Fibroblast of lung (primary cell): Measurements from ENCODE around the gene ZNF266. TPM values are rescaled to one million over a fixed set of nuclear protein-coding genes. Genes with fewer than 3 reads are reported as not detected.
A peak's percentile ranks its signal among the peaks of the same experiment; 100 is the strongest.

Experiments used
- DNase-seq, 2 donors: peaks; one replicate each; pipeline versions ENCODE4 v3.0.0 to v3.0.0-alpha.2; 2010; ENCODE audit warnings: low read depth in 2 of 2
- H2AFZ ChIP-seq: 2 replicates; pipeline ENCODE4 v1.5.1; 2012; ENCODE audit warnings: low read length, control low read depth, inconsistent platforms
- H3K27ac ChIP-seq: 2 replicates; pipeline ENCODE4 v1.5.1; 2011; ENCODE audit warnings: low read length, control low read depth; ENCODE audit not compliant: insufficient read depth
- H3K27me3 ChIP-seq: 2 replicates; pipeline ENCODE4 v1.5.1; 2011; ENCODE audit warnings: mild to moderate bottlenecking, low read length; ENCODE audit not compliant: control insufficient read depth, insufficient read depth
- H3K36me3 ChIP-seq: 2 replicates; pipeline ENCODE4 v1.5.1; 2011; ENCODE audit warnings: low read length; ENCODE audit not compliant: control insufficient read depth, insufficient read depth
- H3K4me1 ChIP-seq: 2 replicates; pipeline ENCODE4 v1.5.1; 2011; ENCODE audit warnings: low read length; ENCODE audit not compliant: control insufficient read depth, insufficient read depth; ENCODE audit errors: extremely low read depth
- H3K4me2 ChIP-seq: 2 replicates; pipeline ENCODE4 v1.5.1; 2011; ENCODE audit warnings: low read length, control low read depth; ENCODE audit not compliant: insufficient read depth; ENCODE audit errors: extremely low read depth
- H3K4me3 ChIP-seq, 4 experiments: fragments of 200-600 bp in 1 of 4; sonication (generic) in 1 of 4; replicated peaks in 1 of 4; 2 replicates each; pipeline ENCODE4 v1.5.1; 2011 to 2016; ENCODE audit warnings: low read length in 4 of 4, low read depth in 3 of 4, mild to moderate bottlenecking in 3 of 4, control low read depth in 2 of 4, inconsistent platforms in 1 of 4, mixed read lengths in 1 of 4; ENCODE audit not compliant: insufficient read depth in 1 of 4; ENCODE audit errors: control extremely low read depth in 1 of 4
- H3K79me2 ChIP-seq: 2 replicates; pipeline ENCODE4 v1.5.1; 2012; ENCODE audit warnings: mild to moderate bottlenecking, low read length, inconsistent platforms; ENCODE audit not compliant: control insufficient read depth, insufficient read depth
- H3K9ac ChIP-seq: 2 replicates; pipeline ENCODE4 v1.5.1; 2011; ENCODE audit warnings: mild to moderate bottlenecking, low read length, control low read depth; ENCODE audit not compliant: insufficient read depth
- H3K9me3 ChIP-seq: 2 replicates; pipeline ENCODE4 v1.5.1; 2012; ENCODE audit warnings: low read depth, low read length; ENCODE audit not compliant: control insufficient read depth, insufficient read depth
- H4K20me1 ChIP-seq: 2 replicates; pipeline ENCODE4 v1.5.1; 2011; ENCODE audit warnings: low read length; ENCODE audit not compliant: control insufficient read depth, insufficient read depth; ENCODE audit errors: extremely low read depth
- CTCF ChIP-seq, 2 donors: IDR thresholded peaks in 1 of 2; conservative IDR thresholded peaks in 1 of 2; 1 replicate in 1 of 2; 2 replicates in 1 of 2; pipeline ENCODE4 v1.5.1; 2011 to 2012; ENCODE audit warnings: low read length in 2 of 2, control low read depth in 1 of 2, inconsistent platforms in 1 of 2, low read depth in 1 of 2, mild to moderate bottlenecking in 1 of 2
- EZH2 ChIP-seq: IDR thresholded peaks from 2 replicates; pipeline ENCODE4 v1.5.1; 2012; ENCODE audit warnings: low read length, control low read depth, mild to moderate bottlenecking; ENCODE audit errors: missing control alignments
- polyA plus RNA-seq, 2 donors: library from polyadenylated mRNA; depleted of rRNA in 1 of 2; stranded (reverse) in 1 of 2; unstranded in 1 of 2; fragments of >200 nt; gene quantifications; 2 replicates each; pipeline ENCODE4 v1.2.1, GENCODE V29; 2011 to 2012; ENCODE audit warnings: missing spikeins in 1 of 2
- total RNA-seq: library from RNA; depleted of rRNA; stranded (reverse); fragments of >200 nt; gene quantifications from 2 replicates; pipeline ENCODE4 v1.2.1, GENCODE V29; 2014

ZNF266 gene
- total and polyA plus RNA-seq, 2 donors (not counting 1 experiment from before 2014, with no cell fraction given), result 10.7 to 14.4 TPM

GRCh38 chr19:9453953-9454352 is 18.6 kb upstream of the ZNF266 start:
- Histone ChIP-seq H3K9ac (no peak overlapping the region), H3K36me3 (no peaks in the 10 kb centered on the region), H3K4me3 (no peak overlapping the region), H3K27me3 (no peaks in the 10 kb centered on the region), H3K4me1 (no peaks in the 10 kb centered on the region), H3K9me3 (no peaks in the 10 kb centered on the region), H3K4me2 (no peak overlapping the region), H4K20me1 (no peaks in the 10 kb centered on the region), H3K79me2 (no peaks in the 10 kb centered on the region), H2AFZ (no peak overlapping the region), H3K27ac (no peak overlapping the region)
- no peak for DNase-seq
- TF ChIP-seq EZH2 (no peak), CTCF (conservative IDR thresholded peaks at IDR 0.05 in 1 of 2, IDR thresholded peaks at IDR 0.05 in 1 of 2; ENCODE audit: low read depth in 1 of 2, low read length in 2 of 2) (no peak)

GRCh38 chr19:9445037-9445436 is 9.7 kb upstream of the ZNF266 start:
- H3K4me3 ChIP-seq, result no peak overlapping the region
- H3K36me3 ChIP-seq, result no peaks in the 10 kb centered on the region
- no peaks in the 10 kb centered on the region for H3K9me3 ChIP-seq
- TF ChIP-seq CTCF (conservative IDR thresholded peaks at IDR 0.05 in 1 of 2, IDR thresholded peaks at IDR 0.05 in 1 of 2; ENCODE audit: low read depth in 1 of 2, low read length in 2 of 2) (no peak), EZH2 (no peak)
- DNase-seq, result no peak
- no peaks in the 10 kb centered on the region for H4K20me1 ChIP-seq
- H3K27me3 ChIP-seq, result no peaks in the 10 kb centered on the region
- H2AFZ ChIP-seq, result no peak overlapping the region
- no peaks in the 10 kb centered on the region for H3K4me1 ChIP-seq
- no peak overlapping the region for H3K27ac ChIP-seq
- H3K4me2 ChIP-seq, result no peak overlapping the region
- H3K9ac ChIP-seq, result no peak overlapping the region
- H3K79me2 ChIP-seq, result no peaks in the 10 kb centered on the region

- no peaks in the 10 kb centered on the region for H3K9me3 ChIP-seq
- H3K36me3 ChIP-seq, result peaks cover 2% of the 10 kb centered on the region
- H2AFZ ChIP-seq, result no peak overlapping the region
- TF ChIP-seq EZH2 (no peak), CTCF (conservative IDR thresholded peaks at IDR 0.05 in 1 of 2, IDR thresholded peaks at IDR 0.05 in 1 of 2; ENCODE audit: low read depth in 1 of 2, low read length in 2 of 2) (no peak)
- no peak overlapping the region for H3K27ac ChIP-seq
- no peaks in the 10 kb centered on the region for H3K79me2 ChIP-seq
- DNase-seq, result no peak
- peak overlapping the region; percentile 58 to 90 (median 82) for H3K4me3 ChIP-seq
- no peaks in the 10 kb centered on the region for H3K27me3 ChIP-seq
- H3K4me2 ChIP-seq, result peak overlapping the region; percentile 91
- no peaks in the 10 kb centered on the region for H3K4me1 ChIP-seq
- no peak overlapping the region for H3K9ac ChIP-seq
- no peaks in the 10 kb centered on the region for H4K20me1 ChIP-seq
Measured at GRCh38 chr19:9436358-9436757, 985 bp upstream of the ZNF266 start.
